Activated T-helper 1 cell treated with anti-CD3 and anti-CD28 coated beads, Interleukin-12 subunit alpha, Interleukin-12 subunit beta, Interleukin-2, Interleukin-4 antibody, amounts not matched to agents 30 ng/mL and 10 ng/mL and 1 ng/mL, durations not matched to agents 14 hours and 24 hours and 36 hours (primary cell): ENCODE results near the gene TMEM158. TPM values are rescaled to one million over a fixed set of nuclear protein-coding genes. Genes with fewer than 3 reads are reported as not detected.

Experiments used
- DNase-seq: peaks from one replicate; pipeline ENCODE4 v3.0.0; 2021; ENCODE audit warnings: low spot score
- H3K27ac Mint-ChIP-seq: one replicate; pipeline ENCODE4 v1.8.0; 2021; ENCODE audit warnings: mild to moderate bottlenecking, mixed read lengths
- H3K27me3 Mint-ChIP-seq: one replicate; pipeline ENCODE4 v1.8.0; 2022; ENCODE audit warnings: mild to moderate bottlenecking, moderate library complexity, mixed read lengths; ENCODE audit not compliant: insufficient read depth
- H3K36me3 Mint-ChIP-seq: one replicate; pipeline ENCODE4 v1.8.0; 2021; ENCODE audit warnings: low read depth, mixed read lengths
- H3K4me1 Mint-ChIP-seq: one replicate; pipeline ENCODE4 v1.8.0; 2021; ENCODE audit warnings: low read depth, mixed read lengths
- H3K4me3 Mint-ChIP-seq: one replicate; pipeline ENCODE4 v1.8.0; 2021; ENCODE audit warnings: mild to moderate bottlenecking, moderate library complexity, mixed read lengths
- H3K9me3 Mint-ChIP-seq: one replicate; pipeline ENCODE4 v1.8.0; 2021; ENCODE audit warnings: mixed read lengths
- intact Hi-C: fragments of 100-400 bp; cut with micrococcal nuclease; formaldehyde crosslinking; loops from one replicate; pipeline ENCODE4 v1.15.1; 2024
- total RNA-seq: library from RNA; stranded (reverse); gene quantifications from 2 replicates; pipeline ENCODE4 v1.2.3, GENCODE V29; 2022

Gene TMEM158
- total RNA-seq, 1 donor from 2014 or later, result 0.26 TPM

- Mint-ChIP-seq H3K36me3 (no peaks in the 10 kb centered on the region), H3K27ac (no peak overlapping the region), H3K27me3 (peaks cover 26% of the 10 kb centered on the region), H3K9me3 (no peaks in the 10 kb centered on the region), H3K4me1 (no peaks in the 10 kb centered on the region), H3K4me3 (no peak overlapping the region)
- intact Hi-C loops, result no loop called here
- DNase-seq, result no peak
Observed at GRCh38 chr3:45252826-45253225, 26.7 kb upstream of the TMEM158 start.

GRCh38 chr3:45249391-45249790, 23.3 kb upstream of the TMEM158 start:
- Mint-ChIP-seq H3K4me1 (no peaks in the 10 kb centered on the region), H3K27me3 (peaks cover 15% of the 10 kb centered on the region), H3K4me3 (no peak overlapping the region), H3K9me3 (no peaks in the 10 kb centered on the region), H3K27ac (no peak overlapping the region), H3K36me3 (no peaks in the 10 kb centered on the region)
- DNase-seq, result no peak
- intact Hi-C loops, result no loop called here

- DNase-seq, result no peak
- H3K4me1 Mint-ChIP-seq, result no peaks in the 10 kb centered on the region
- peaks cover 22% of the 10 kb centered on the region for H3K27me3 Mint-ChIP-seq
- no peak overlapping the region for H3K4me3 Mint-ChIP-seq
- no peaks in the 10 kb centered on the region for H3K9me3 Mint-ChIP-seq
- intact Hi-C loops, result no loop called here
- H3K36me3 Mint-ChIP-seq, result no peaks in the 10 kb centered on the region
- no peak overlapping the region for H3K27ac Mint-ChIP-seq
Observed at GRCh38 chr3:45246241-45246640, 20.2 kb upstream of the TMEM158 start.

GRCh38 chr3:45244356-45244755, 18.3 kb upstream of the TMEM158 start:
- no peak overlapping the region for H3K4me3 Mint-ChIP-seq
- no peaks in the 10 kb centered on the region for H3K36me3 Mint-ChIP-seq
- no peak for DNase-seq
- H3K4me1 Mint-ChIP-seq, result no peaks in the 10 kb centered on the region
- peaks cover 17% of the 10 kb centered on the region for H3K27me3 Mint-ChIP-seq
- intact Hi-C loops, result no loop called here
- no peak overlapping the region for H3K27ac Mint-ChIP-seq
- no peaks in the 10 kb centered on the region for H3K9me3 Mint-ChIP-seq

GRCh38 chr3:45241206-45241605, 15.1 kb upstream of the TMEM158 start:
- no peak overlapping the region for H3K4me3 Mint-ChIP-seq
- no peak overlapping the region for H3K27ac Mint-ChIP-seq
- intact Hi-C loops, result no loop called here
- no peaks in the 10 kb centered on the region for H3K36me3 Mint-ChIP-seq
- no peaks in the 10 kb centered on the region for H3K4me1 Mint-ChIP-seq
- no peaks in the 10 kb centered on the region for H3K9me3 Mint-ChIP-seq
- DNase-seq, result no peak
- H3K27me3 Mint-ChIP-seq, result peaks cover 17% of the 10 kb centered on the region

GRCh38 chr3:45240292-45240691, 14.2 kb upstream of the TMEM158 start:
- Mint-ChIP-seq H3K36me3 (no peaks in the 10 kb centered on the region), H3K4me1 (no peaks in the 10 kb centered on the region), H3K4me3 (no peak overlapping the region), H3K9me3 (no peaks in the 10 kb centered on the region), H3K27me3 (peaks cover 17% of the 10 kb centered on the region), H3K27ac (no peak overlapping the region)
- no peak for DNase-seq
- intact Hi-C loops, result no loop called here

GRCh38 chr3:45239254-45239653, 13.2 kb upstream of the TMEM158 start:
- Mint-ChIP-seq H3K4me3 (no peak overlapping the region), H3K27me3 (peaks cover 17% of the 10 kb centered on the region), H3K9me3 (no peaks in the 10 kb centered on the region), H3K4me1 (no peaks in the 10 kb centered on the region), H3K27ac (no peak overlapping the region), H3K36me3 (no peaks in the 10 kb centered on the region)
- intact Hi-C loops, result no loop called here
- DNase-seq, result no peak

- Mint-ChIP-seq H3K4me1 (no peaks in the 10 kb centered on the region), H3K27ac (no peak overlapping the region), H3K9me3 (no peaks in the 10 kb centered on the region), H3K4me3 (no peak overlapping the region), H3K27me3 (peaks cover 19% of the 10 kb centered on the region), H3K36me3 (no peaks in the 10 kb centered on the region)
- intact Hi-C loops, result no loop called here
- DNase-seq, result no peak
Observed at GRCh38 chr3:45236964-45237363, 10.9 kb upstream of the TMEM158 start.

GRCh38 chr3:45235409-45235808, 9.3 kb upstream of the TMEM158 start:
- no peak overlapping the region for H3K27ac Mint-ChIP-seq
- DNase-seq, result no peak
- H3K4me1 Mint-ChIP-seq, result no peaks in the 10 kb centered on the region
- intact Hi-C loops, result no loop called here
- H3K9me3 Mint-ChIP-seq, result no peaks in the 10 kb centered on the region
- H3K4me3 Mint-ChIP-seq, result no peak overlapping the region
- H3K36me3 Mint-ChIP-seq, result no peaks in the 10 kb centered on the region
- peaks cover 23% of the 10 kb centered on the region for H3K27me3 Mint-ChIP-seq

- H3K4me1 Mint-ChIP-seq, result no peaks in the 10 kb centered on the region
- no peak overlapping the region for H3K4me3 Mint-ChIP-seq
- no peaks in the 10 kb centered on the region for H3K36me3 Mint-ChIP-seq
- peaks cover 30% of the 10 kb centered on the region for H3K27me3 Mint-ChIP-seq
- intact Hi-C loops, result no loop called here
- no peak overlapping the region for H3K27ac Mint-ChIP-seq
- no peak for DNase-seq
- no peaks in the 10 kb centered on the region for H3K9me3 Mint-ChIP-seq
Observed at GRCh38 chr3:45234250-45234649, 8.2 kb upstream of the TMEM158 start.

GRCh38 chr3:45232521-45232920, 6.4 kb upstream of the TMEM158 start:
- H3K27ac Mint-ChIP-seq, result no peak overlapping the region
- DNase-seq, result no peak
- H3K27me3 Mint-ChIP-seq, result peaks cover 42% of the 10 kb centered on the region
- no peaks in the 10 kb centered on the region for H3K36me3 Mint-ChIP-seq
- intact Hi-C loops, result no loop called here
- H3K4me3 Mint-ChIP-seq, result no peak overlapping the region
- no peaks in the 10 kb centered on the region for H3K9me3 Mint-ChIP-seq
- no peaks in the 10 kb centered on the region for H3K4me1 Mint-ChIP-seq

- H3K4me1 Mint-ChIP-seq, result peaks cover 17% of the 10 kb centered on the region
- no peak overlapping the region for H3K4me3 Mint-ChIP-seq
- peaks cover 72% of the 10 kb centered on the region for H3K27me3 Mint-ChIP-seq
- no peak for DNase-seq
- no peak overlapping the region for H3K27ac Mint-ChIP-seq
- H3K36me3 Mint-ChIP-seq, result no peaks in the 10 kb centered on the region
- H3K9me3 Mint-ChIP-seq, result no peaks in the 10 kb centered on the region
- intact Hi-C loops, result loop anchor here (5.0 kb wide), 3 partner anchors 121 to 439 kb away; no protein-coding TSS in a partner anchor
Observed at GRCh38 chr3:45227946-45228345, 1.9 kb upstream of the TMEM158 start.

- H3K36me3 Mint-ChIP-seq, result no peaks in the 10 kb centered on the region
- no peaks in the 10 kb centered on the region for H3K9me3 Mint-ChIP-seq
- no peak for DNase-seq
- H3K27ac Mint-ChIP-seq, result no peak overlapping the region
- intact Hi-C loops, result loop anchor here (5.0 kb wide), 3 partner anchors 120 to 440 kb away; no protein-coding TSS in a partner anchor
- peaks cover 73% of the 10 kb centered on the region for H3K27me3 Mint-ChIP-seq
- peak overlapping the region; percentile 43 for H3K4me3 Mint-ChIP-seq
- H3K4me1 Mint-ChIP-seq, result peaks cover 17% of the 10 kb centered on the region
Observed at GRCh38 chr3:45227071-45227820, 1.2 kb upstream of the TMEM158 start.
